H9 (cell line): ENCODE data around the gene SHB. TPM values are rescaled to one million over a fixed set of nuclear protein-coding genes. Genes with fewer than 3 reads are reported as not detected.

Experiments used
- DNase-seq: peaks from one replicate; pipeline ENCODE4 v3.0.0-alpha.2; 2017
- H2AFZ ChIP-seq: one replicate; pipeline ENCODE4 v1.6.1; 2013; ENCODE audit warnings: mild to moderate bottlenecking, low read length, control low read depth, moderate library complexity
- H2AK5ac ChIP-seq: 2 replicates; pipeline ENCODE4 v1.6.1; 2013; ENCODE audit warnings: low read length, control low read depth, mixed read lengths; ENCODE audit not compliant: insufficient read length
- H2BK120ac ChIP-seq: one replicate; pipeline ENCODE4 v1.6.1; 2013; ENCODE audit warnings: low read depth, mild to moderate bottlenecking, low read length, control low read depth, inconsistent platforms; ENCODE audit not compliant: poor library complexity, severe bottlenecking
- H2BK12ac ChIP-seq: 2 replicates; pipeline ENCODE4 v1.6.1; 2013; ENCODE audit warnings: low read length, control low read depth, mixed read lengths, low read depth; ENCODE audit not compliant: insufficient read length
- H2BK15ac ChIP-seq: 2 replicates; pipeline ENCODE4 v1.6.1; 2013; ENCODE audit warnings: low read depth, low read length, control low read depth
- H2BK20ac ChIP-seq: one replicate; pipeline ENCODE4 v1.6.1; 2013; ENCODE audit warnings: low read depth, mild to moderate bottlenecking, low read length, control low read depth, inconsistent platforms; ENCODE audit not compliant: poor library complexity, severe bottlenecking
- H2BK5ac ChIP-seq: 2 replicates; pipeline ENCODE4 v1.6.1; 2013; ENCODE audit warnings: low read length, control low read depth, mixed read lengths; ENCODE audit not compliant: insufficient read length
- H3K14ac ChIP-seq: 2 replicates; pipeline ENCODE4 v1.6.1; 2013; ENCODE audit warnings: low read length, control low read depth; ENCODE audit not compliant: insufficient read depth
- H3K18ac ChIP-seq: 2 replicates; pipeline ENCODE4 v1.6.1; 2013; ENCODE audit warnings: low read depth, mild to moderate bottlenecking, mixed read lengths, low read length, control low read depth; ENCODE audit not compliant: insufficient read length
- H3K23ac ChIP-seq: 2 replicates; pipeline ENCODE4 v1.6.1; 2013; ENCODE audit warnings: low read length, control low read depth, mixed read lengths, low read depth; ENCODE audit not compliant: insufficient read length
- H3K23me2 ChIP-seq: 2 replicates; pipeline ENCODE4 v1.6.1; 2013; ENCODE audit warnings: low read depth, mild to moderate bottlenecking, mixed read lengths, low read length, control low read depth; ENCODE audit not compliant: insufficient read length, poor library complexity, severe bottlenecking
- H3K27ac ChIP-seq: 2 replicates; pipeline ENCODE4 v1.5.1; 2013; ENCODE audit warnings: low read length, control low read depth, mixed read lengths, low read depth; ENCODE audit not compliant: insufficient read length
- H3K27me3 ChIP-seq: 2 replicates; pipeline ENCODE4 v1.6.1; 2013; ENCODE audit warnings: low read length, control low read depth, inconsistent platforms; ENCODE audit not compliant: insufficient read depth
- H3K4ac ChIP-seq: 2 replicates; pipeline ENCODE4 v1.6.1; 2013; ENCODE audit warnings: low read depth, mild to moderate bottlenecking, control low read depth, inconsistent platforms, low read length, moderate library complexity
- H3K4me1 ChIP-seq: 2 replicates; pipeline ENCODE4 v1.6.1; 2013; ENCODE audit warnings: low read length, control low read depth, inconsistent platforms; ENCODE audit not compliant: insufficient read depth
- H3K4me2 ChIP-seq: 2 replicates; pipeline ENCODE4 v1.6.1; 2013; ENCODE audit warnings: low read length, control low read depth, mixed read lengths; ENCODE audit not compliant: insufficient read length, insufficient read depth
- H3K56ac ChIP-seq: 2 replicates; pipeline ENCODE4 v1.6.1; 2013; ENCODE audit warnings: low read depth, mild to moderate bottlenecking, mixed read lengths, low read length, control low read depth; ENCODE audit not compliant: insufficient read length
- H3K79me1 ChIP-seq: 2 replicates; pipeline ENCODE4 v1.6.1; 2013; ENCODE audit warnings: low read depth, mild to moderate bottlenecking, moderate library complexity, low read length, control low read depth, inconsistent platforms; ENCODE audit not compliant: insufficient read depth, poor library complexity, severe bottlenecking
- H3K79me2 ChIP-seq: 2 replicates; pipeline ENCODE4 v1.6.1; 2013; ENCODE audit warnings: low read length, control low read depth, inconsistent platforms; ENCODE audit not compliant: insufficient read depth
- H3K9ac ChIP-seq: 2 replicates; pipeline ENCODE4 v1.6.1; 2013; ENCODE audit warnings: low read length, control low read depth, mixed read lengths; ENCODE audit not compliant: insufficient read length; ENCODE audit errors: extremely low read depth
- H3K9me3 ChIP-seq: one replicate; pipeline ENCODE4 v1.6.1; 2013; ENCODE audit warnings: low read depth, low read length, inconsistent platforms; ENCODE audit not compliant: control insufficient read depth
- H3T11ph ChIP-seq: one replicate; pipeline ENCODE4 v1.6.1; 2013; ENCODE audit warnings: mild to moderate bottlenecking, low read length, control low read depth, inconsistent platforms
- H4K20me1 ChIP-seq: one replicate; pipeline ENCODE4 v1.6.1; 2013; ENCODE audit not compliant: control insufficient read depth, insufficient read length, insufficient read depth
- H4K5ac ChIP-seq: 2 replicates; pipeline ENCODE4 v1.6.1; 2013; ENCODE audit warnings: low read depth, mild to moderate bottlenecking, mixed read lengths, low read length, control low read depth; ENCODE audit not compliant: insufficient read length
- H4K8ac ChIP-seq: replicated peaks from 2 replicates; pipeline ENCODE4 v1.6.1; 2013; ENCODE audit warnings: low read length, control low read depth, mixed read lengths, low read depth; ENCODE audit not compliant: insufficient read length
- H4K91ac ChIP-seq: 2 replicates; pipeline ENCODE4 v1.6.1; 2013; ENCODE audit warnings: low read depth, mild to moderate bottlenecking, moderate library complexity, mixed read lengths, low read length, control low read depth; ENCODE audit not compliant: insufficient read length
- H3K27ac Mint-ChIP-seq, 3 experiments: 2 replicates in 2 of 3; 3 replicates in 1 of 3; pipeline ENCODE4 v1.8.0; 2020 to 2021; ENCODE audit warnings: mixed read lengths in 3 of 3, mild to moderate bottlenecking in 1 of 3, moderate library complexity in 1 of 3
- H3K27me3 Mint-ChIP-seq: 2 replicates; pipeline ENCODE4 v1.8.0; 2021; ENCODE audit warnings: low read depth, mild to moderate bottlenecking, moderate library complexity, mixed read lengths
- H3K36me3 Mint-ChIP-seq, 3 experiments: 2 replicates in 2 of 3; 3 replicates in 1 of 3; pipeline ENCODE4 v1.8.0; 2020 to 2021; ENCODE audit warnings: low read depth in 3 of 3, mixed read lengths in 3 of 3; ENCODE audit not compliant: insufficient read depth in 1 of 3
- H3K4me1 Mint-ChIP-seq, 2 experiments: 2 replicates each; pipeline ENCODE4 v1.8.0; 2020; ENCODE audit warnings: mixed read lengths in 2 of 2
- H3K4me3 Mint-ChIP-seq, 2 experiments: 2 replicates in 1 of 2; 3 replicates in 1 of 2; pipeline ENCODE4 v1.8.0; 2020 to 2021; ENCODE audit warnings: mild to moderate bottlenecking in 2 of 2, mixed read lengths in 2 of 2, moderate library complexity in 1 of 2
- H3K9me3 Mint-ChIP-seq, 2 experiments: 2 replicates in 1 of 2; 3 replicates in 1 of 2; pipeline ENCODE4 v1.8.0; 2020; ENCODE audit warnings: mild to moderate bottlenecking in 2 of 2, mixed read lengths in 2 of 2, moderate library complexity in 1 of 2
- CTCF ChIP-seq: fragments of 200-600 bp; sonication (generic); conservative IDR thresholded peaks from 3 replicates; pipeline ENCODE4 v1.8.0; 2021; ENCODE audit warnings: antibody characterized with exemption, mild to moderate bottlenecking
- WGBS: extraction: QIAGEN DNeasy Blood & Tissue Kit; methylation state at CpG from one replicate; pipeline ENCODE4 v1.1.7; 2013; ENCODE audit warnings: missing lambda C conversion rate, low lambda C conversion rate, mixed read lengths; ENCODE audit not compliant: insufficient read length; ENCODE audit errors: extremely low coverage; 5-methylcytosine and 5-hydroxymethylcytosine counted together
- total RNA-seq: library from RNA; stranded (reverse); gene quantifications from 2 replicates; pipeline ENCODE4 v1.2.1, GENCODE V29; 2021

Gene SHB
- total RNA-seq, 1 experiment from 2014 or later, result 14.6 TPM

GRCh38 chr9:37942621-37943344 is 126.2 kb downstream of the SHB start:
- no peak overlapping the region for H3K4ac ChIP-seq
- no peaks in the 10 kb centered on the region; the same call in 1 of the 2 replicates for H3K4me1 ChIP-seq
- Mint-ChIP-seq H3K36me3 (peaks cover 3 to 26% (median 11%) of the 10 kb centered on the region in 3 experiments; a peak in 5 of 7 replicates), H3K4me1 (peaks cover 32 to 41% of the 10 kb centered on the region in 2 experiments), H3K9me3 (no peaks in the 10 kb centered on the region), H3K27me3 (no peaks in the 10 kb centered on the region), H3K27ac (peak overlapping the region in 1 of 3 experiments; percentile 89; a peak in 2 of 7 replicates), H3K4me3 (no peak overlapping the region)
- no peak overlapping the region for H3T11ph ChIP-seq
- no peak for TF ChIP-seq CTCF
- H2BK12ac ChIP-seq, result no peak overlapping the region
- no peak overlapping the region for H2BK120ac ChIP-seq
- H3K79me1 ChIP-seq, result no peaks in the 10 kb centered on the region
- H4K91ac ChIP-seq, result no peak overlapping the region
- H3K4me2 ChIP-seq, result no peak overlapping the region
- H3K56ac ChIP-seq, result no peak overlapping the region
- no peak overlapping the region for H4K5ac ChIP-seq
- H3K27ac ChIP-seq, result no peak overlapping the region
- H4K20me1 ChIP-seq, result no peaks in the 10 kb centered on the region
- H2AK5ac ChIP-seq, result no peak overlapping the region
- H3K23me2 ChIP-seq, result no peaks in the 10 kb centered on the region
- no peak for DNase-seq
- no peak overlapping the region for H2BK15ac ChIP-seq
- H3K27me3 ChIP-seq, result no peaks in the 10 kb centered on the region
- H3K23ac ChIP-seq, result no peak overlapping the region
- H2BK5ac ChIP-seq, result no peak overlapping the region
- H3K18ac ChIP-seq, result no peak overlapping the region
- no peaks in the 10 kb centered on the region for H3K79me2 ChIP-seq
- H4K8ac ChIP-seq, result no peak overlapping the region
- no peaks in the 10 kb centered on the region for H3K9me3 ChIP-seq
- no peak overlapping the region for H3K14ac ChIP-seq
- WGBS, result no CpG with 5 or more reads among the region's 12 CpGs
- H2AFZ ChIP-seq, result no peak overlapping the region
- H3K9ac ChIP-seq, result no peak overlapping the region
- no peak overlapping the region for H2BK20ac ChIP-seq
